DOHH2 (cell line): ENCODE measurements around the gene DPH3.
"Not testable (repeated sequence)": the region's sequence is repeated elsewhere in the genome, so short reads cannot be mapped to it uniquely, and the experiment has no call there.

Experiments
- H3F3A ChIP-seq: fragments of 200-600 bp; sonication (generic), shearing (Covaris generic); 2 replicates; pipeline ENCODE4 v1.6.0; 2016; ENCODE audit warnings: antibody characterized with exemption, mild to moderate bottlenecking; ENCODE audit not compliant: control insufficient read depth, insufficient read depth
- H3K27ac ChIP-seq: fragments of 200-600 bp; sonication (generic); 2 replicates; pipeline ENCODE4 v1.5.1; 2014; ENCODE audit warnings: low read depth, mild to moderate bottlenecking, low read length, moderate library complexity
- H3K27me3 ChIP-seq: fragments of 200-600 bp; sonication (generic); 2 replicates; pipeline ENCODE4 v1.6.1; 2014; ENCODE audit warnings: mild to moderate bottlenecking, low read length, mixed read lengths; ENCODE audit not compliant: control insufficient read depth
- H3K36me3 ChIP-seq: fragments of 200-600 bp; sonication (generic); 2 replicates; pipeline ENCODE4 v1.6.1; 2014; ENCODE audit warnings: mild to moderate bottlenecking, low read length, moderate library complexity, mixed read lengths; ENCODE audit not compliant: control insufficient read depth
- H3K4me1 ChIP-seq: fragments of 200-600 bp; sonication (generic); 2 replicates; pipeline ENCODE4 v1.6.1; 2014; ENCODE audit warnings: mild to moderate bottlenecking, low read length, mixed read lengths; ENCODE audit not compliant: control insufficient read depth
- H3K4me2 ChIP-seq: fragments of 200-600 bp; sonication (generic); 2 replicates; pipeline ENCODE4 v1.6.0; 2014; ENCODE audit warnings: mild to moderate bottlenecking, low read length, moderate library complexity
- H3K4me3 ChIP-seq: fragments of 200-600 bp; sonication (generic); 2 replicates; pipeline ENCODE4 v1.5.1; 2014; ENCODE audit warnings: mild to moderate bottlenecking, low read length, mixed read lengths
- H3K79me2 ChIP-seq: fragments of 200-600 bp; sonication (generic); 2 replicates; pipeline ENCODE4 v1.6.1; 2014; ENCODE audit warnings: mild to moderate bottlenecking, low read length, mixed read lengths; ENCODE audit not compliant: control insufficient read depth
- H3K9me2 ChIP-seq: fragments of 200-600 bp; sonication (generic); replicated peaks from 2 replicates; pipeline ENCODE4 v1.6.1; 2014; ENCODE audit warnings: mild to moderate bottlenecking, low read length, mixed read lengths; ENCODE audit not compliant: control insufficient read depth
- H3K9me3 ChIP-seq: fragments of 200-600 bp; sonication (generic); 2 replicates; pipeline ENCODE4 v1.6.1; 2014; ENCODE audit warnings: antibody characterized with exemption, low read length, mixed read lengths; ENCODE audit not compliant: control insufficient read depth, insufficient read depth
- H4K20me1 ChIP-seq: fragments of 200-600 bp; sonication (generic); 2 replicates; pipeline ENCODE4 v1.6.0; 2014; ENCODE audit warnings: low read depth, mild to moderate bottlenecking, antibody characterized with exemption, low read length, moderate library complexity; ENCODE audit not compliant: control insufficient read depth, insufficient read depth
- EZH2phosphoT487 ChIP-seq: fragments of 200-600 bp; sonication (generic); IDR thresholded peaks from 2 replicates; pipeline ENCODE4 v1.6.1; 2017; ENCODE audit warnings: borderline replicate concordance, mild to moderate bottlenecking, antibody characterized with exemption, low read length, moderate library complexity, mixed read lengths
- TF ChIP-seq, protein P1 (sequence below): fragments of 200-600 bp; sonication (generic); IDR thresholded peaks from one replicate; pipeline ENCODE4 v1.5.1; 2014; ENCODE audit warnings: antibody characterized with exemption, mild to moderate bottlenecking, low read depth, low read length; ENCODE audit not compliant: poor library complexity, severe bottlenecking

The DPH3 gene

GRCh38 chr3:16264708-16265454 is at the start of gene DPH3, which contains the start of gene OXNAD1:
Gene DPH3, minus strand, starts transcription at chr3:16264943. Its CDS starts 67 bp downstream, at chr3:16264876.
Gene OXNAD1, plus strand, starts transcription at chr3:16265212. Its CDS starts 5,741 bp downstream, at chr3:16270953.
- H3K9me3 ChIP-seq: no peaks in the 10 kb centered on the region
- H3K27me3 ChIP-seq: no peaks in the 10 kb centered on the region
- TF ChIP-seq EZH2phosphoT487: no peak
- TF ChIP-seq, protein P1, sequence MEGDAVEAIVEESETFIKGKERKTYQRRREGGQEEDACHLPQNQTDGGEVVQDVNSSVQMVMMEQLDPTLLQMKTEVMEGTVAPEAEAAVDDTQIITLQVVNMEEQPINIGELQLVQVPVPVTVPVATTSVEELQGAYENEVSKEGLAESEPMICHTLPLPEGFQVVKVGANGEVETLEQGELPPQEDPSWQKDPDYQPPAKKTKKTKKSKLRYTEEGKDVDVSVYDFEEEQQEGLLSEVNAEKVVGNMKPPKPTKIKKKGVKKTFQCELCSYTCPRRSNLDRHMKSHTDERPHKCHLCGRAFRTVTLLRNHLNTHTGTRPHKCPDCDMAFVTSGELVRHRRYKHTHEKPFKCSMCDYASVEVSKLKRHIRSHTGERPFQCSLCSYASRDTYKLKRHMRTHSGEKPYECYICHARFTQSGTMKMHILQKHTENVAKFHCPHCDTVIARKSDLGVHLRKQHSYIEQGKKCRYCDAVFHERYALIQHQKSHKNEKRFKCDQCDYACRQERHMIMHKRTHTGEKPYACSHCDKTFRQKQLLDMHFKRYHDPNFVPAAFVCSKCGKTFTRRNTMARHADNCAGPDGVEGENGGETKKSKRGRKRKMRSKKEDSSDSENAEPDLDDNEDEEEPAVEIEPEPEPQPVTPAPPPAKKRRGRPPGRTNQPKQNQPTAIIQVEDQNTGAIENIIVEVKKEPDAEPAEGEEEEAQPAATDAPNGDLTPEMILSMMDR: no peak
- H3K36me3 ChIP-seq: peaks cover 27% of the 10 kb centered on the region
- H3K4me1 ChIP-seq: peaks cover 35% of the 10 kb centered on the region
- H3K79me2 ChIP-seq: peaks cover 68% of the 10 kb centered on the region
- peak within 1 kb of the TSS; percentile 94 for H3K4me3 ChIP-seq
- H3K9me2 ChIP-seq: no peaks in the 10 kb centered on the region
- H3K4me2 ChIP-seq: peak within 1 kb of the TSS; percentile 97
- no peaks in the 10 kb centered on the region for H4K20me1 ChIP-seq
- H3F3A ChIP-seq: no peaks in the 10 kb centered on the region
- peak within 1 kb of the TSS; percentile 36 for H3K27ac ChIP-seq

DNA sequence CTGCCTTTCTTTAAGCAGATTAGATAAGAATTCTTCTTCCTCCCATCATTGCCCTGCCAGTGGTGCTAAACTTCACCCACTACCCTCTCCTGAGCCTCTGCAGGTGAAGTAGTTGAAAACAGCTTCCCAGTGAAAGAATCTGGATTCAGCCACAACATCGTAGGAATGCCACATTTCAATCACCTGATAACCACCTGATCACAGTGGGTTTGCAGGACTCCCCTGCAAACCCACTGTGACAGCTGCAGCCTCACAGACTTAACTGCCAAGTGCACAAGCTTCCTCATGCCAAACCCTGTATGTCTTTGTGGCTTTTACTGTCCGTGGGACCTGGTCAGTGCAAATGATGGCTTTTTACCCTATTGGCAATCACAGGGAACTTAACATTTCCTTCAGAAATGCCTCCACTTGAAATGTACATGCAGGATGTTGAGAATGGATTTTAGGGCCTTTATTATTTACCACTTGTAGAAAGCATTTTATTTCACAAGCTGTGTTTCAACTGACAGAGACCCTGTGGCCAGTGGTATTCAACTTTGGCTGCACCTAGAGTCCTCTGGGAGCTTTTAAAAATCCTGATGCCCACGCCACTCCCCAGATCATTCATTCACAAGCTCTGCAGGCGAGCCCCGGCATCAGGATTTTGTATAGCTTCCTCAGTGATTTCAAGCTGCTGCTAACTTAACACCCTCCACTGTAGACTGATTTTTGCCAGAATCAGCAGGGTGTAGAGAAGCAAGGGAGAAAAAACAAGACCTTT is 49.3 kb upstream of the DPH3 start:
- no peak overlapping the region for H3K4me2 ChIP-seq

DNA sequence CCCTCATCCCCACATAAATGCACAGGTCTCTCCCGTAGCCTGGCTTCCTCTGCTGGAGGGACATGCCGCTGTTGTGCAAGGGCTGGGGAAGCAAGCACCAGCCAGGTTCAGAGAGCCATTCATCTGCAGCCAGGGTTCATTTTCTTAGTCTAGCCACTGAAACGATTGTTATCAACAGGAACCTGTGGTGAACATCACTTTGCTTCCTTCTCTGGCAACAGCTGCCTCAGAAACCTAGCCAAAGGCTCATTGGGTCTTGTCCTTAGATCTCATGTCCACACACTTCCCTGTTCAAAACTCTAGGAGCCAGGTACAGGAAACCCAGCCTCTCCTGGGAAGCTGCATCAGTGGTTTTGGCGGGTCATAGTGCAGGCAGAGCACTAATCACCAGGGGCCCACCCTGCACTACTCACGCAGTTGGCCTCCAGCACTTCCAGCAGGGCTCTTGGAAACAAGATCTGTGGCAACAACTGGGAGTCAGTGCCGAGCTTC is 47.3 kb upstream of the DPH3 start:
- no peaks in the 10 kb centered on the region; the same call in 1 of the 2 replicates for H3K79me2 ChIP-seq
- TF ChIP-seq, protein P1: no peak
- TF ChIP-seq EZH2phosphoT487: no peak
- peaks cover 46% of the 10 kb centered on the region for H3F3A ChIP-seq
- no peaks in the 10 kb centered on the region for H3K9me3 ChIP-seq
- no peak overlapping the region for H3K4me2 ChIP-seq
- H3K4me1 ChIP-seq: peaks cover 12% of the 10 kb centered on the region; the same call in 1 of the 2 replicates
- H3K27me3 ChIP-seq: no peaks in the 10 kb centered on the region
- peak overlapping the region; percentile 20; the same call in 1 of the 2 replicates for H3K27ac ChIP-seq
- H3K4me3 ChIP-seq: no peak overlapping the region
- H3K36me3 ChIP-seq: peaks cover 82% of the 10 kb centered on the region
- peaks cover 4% of the 10 kb centered on the region; the same call in 1 of the 2 replicates for H4K20me1 ChIP-seq
- H3K9me2 ChIP-seq: no peaks in the 10 kb centered on the region

More for the DNA sequence above, 49.3 kb upstream of the DPH3 start:
- Histone ChIP-seq H3F3A (peaks cover 35% of the 10 kb centered on the region), H3K4me1 (peaks cover 12% of the 10 kb centered on the region; the same call in 1 of the 2 replicates), H3K27me3 (no peaks in the 10 kb centered on the region), H3K4me3 (no peak overlapping the region), H3K9me2 (no peaks in the 10 kb centered on the region), H3K36me3 (peaks cover 90% of the 10 kb centered on the region), H3K79me2 (peaks cover 10% of the 10 kb centered on the region), H3K27ac (no peak overlapping the region), H4K20me1 (peaks cover 7% of the 10 kb centered on the region; the same call in 1 of the 2 replicates), H3K9me3 (no peaks in the 10 kb centered on the region)
- TF ChIP-seq EZH2phosphoT487: no peak
- TF ChIP-seq, protein P1: no peak

GRCh38 chr3:16310486-16310885 is 45.7 kb upstream of the DPH3 start:
- Histone ChIP-seq H3K36me3 (peaks cover 70% of the 10 kb centered on the region), H3F3A (peaks cover 56% of the 10 kb centered on the region), H3K27ac (peak overlapping the region; percentile 28; the same call in 1 of the 2 replicates)
- H3K79me2 ChIP-seq, H3K4me3 ChIP-seq, H3K9me2 ChIP-seq, H3K4me1 ChIP-seq, H3K9me3 ChIP-seq, H3K4me2 ChIP-seq, H4K20me1 ChIP-seq, H3K27me3 ChIP-seq: not testable (repeated sequence)
